Measurements from ENCODE around the gene KIF5C. TPM values are rescaled to one million over a fixed set of nuclear protein-coding genes. Genes with fewer than 3 reads are reported as not detected.
"Not testable (repeated sequence)": the region's sequence is repeated elsewhere in the genome, so short reads cannot be mapped to it uniquely, and the experiment has no call there.

KIF5C gene
- total and polyA plus RNA-seq, 2 experiments from 2014 or later, result 0.11 to 0.19 TPM

DNA sequence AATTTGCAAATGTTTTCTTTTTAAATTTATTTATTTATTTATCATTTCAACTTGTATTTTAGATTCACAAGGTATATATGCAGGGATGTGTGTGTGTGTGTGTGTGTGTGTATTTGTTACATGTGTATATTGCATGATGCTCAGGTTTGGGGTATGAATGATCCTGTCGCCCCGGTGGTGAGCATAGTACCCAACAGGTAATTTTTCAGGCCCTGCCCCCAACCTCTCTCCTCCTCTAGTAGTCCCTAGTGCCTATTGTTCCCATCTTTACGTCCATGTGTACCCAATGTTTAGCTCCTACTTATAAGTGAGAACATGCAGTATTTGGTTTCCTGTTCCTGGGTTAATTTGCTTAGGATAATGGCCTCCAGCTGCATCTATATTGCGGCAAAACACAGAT is 33.0 kb upstream of the KIF5C start:
- Histone ChIP-seq H4K20me1 (ENCODE audit: insufficient read depth) (no peaks in the 10 kb centered on the region), H3K4me3 (no peak overlapping the region), H3K9me3 (ENCODE audit: low read depth) (no peaks in the 10 kb centered on the region), H3K9ac (no peak overlapping the region), H3F3A (ENCODE audit: insufficient read depth) (no peaks in the 10 kb centered on the region), H3K4me2 (ENCODE audit: unreplicated experiment) (no peak overlapping the region), H3K36me3 (ENCODE audit: low read depth) (no peaks in the 10 kb centered on the region), H3K27ac (no peak overlapping the region), H3K9me2 (ENCODE audit: insufficient read depth) (no peaks in the 10 kb centered on the region), H2AFZ (no peak overlapping the region), H3K4me1 (ENCODE audit: insufficient read depth) (no peaks in the 10 kb centered on the region), H3K79me2 (ENCODE audit: insufficient read depth) (no peaks in the 10 kb centered on the region), H3K27me3 (replicated peaks; ENCODE audit: insufficient read depth) (no peaks in the 10 kb centered on the region)
- 26 to 31% methylated on average over 4 of the region's 4 CpGs for WGBS, 2 experiments (ENCODE audit: low coverage in 1 of 2, low lambda C conversion rate in 2 of 2, missing lambda C conversion rate in 2 of 2)
- in situ Hi-C loops (cut with MboI), result no loop called here
- no peak for DNase-seq
- TF ChIP-seq EZH2phosphoT487 (IDR thresholded peaks at IDR 0.05; ENCODE audit: insufficient read depth, low read depth), result no peak
- TF ChIP-seq EZH2 (IDR thresholded peaks at IDR 0.05; ENCODE audit: insufficient read depth, poor library complexity, severe bottlenecking), result no peak

- H3K27me3 ChIP-seq (replicated peaks; ENCODE audit: insufficient read depth), result peaks cover 4% of the 10 kb centered on the region; the same call in 1 of the 2 replicates
- no peak overlapping the region for H3K27ac ChIP-seq
- no peak overlapping the region for H2AFZ ChIP-seq
- H3K4me2 ChIP-seq (ENCODE audit: unreplicated experiment), result no peak overlapping the region
- no peaks in the 10 kb centered on the region for H4K20me1 ChIP-seq (ENCODE audit: insufficient read depth)
- in situ Hi-C loops (cut with MboI), result no loop called here
- 63 to 75% methylated on average over 1 of the region's 1 CpG for WGBS, 2 experiments (ENCODE audit: low coverage in 1 of 2, low lambda C conversion rate in 2 of 2, missing lambda C conversion rate in 2 of 2)
- H3K9ac ChIP-seq, result no peak overlapping the region
- H3K9me2 ChIP-seq (ENCODE audit: insufficient read depth), result no peaks in the 10 kb centered on the region
- H3K4me1 ChIP-seq (ENCODE audit: insufficient read depth), result no peaks in the 10 kb centered on the region
- no peaks in the 10 kb centered on the region for H3K9me3 ChIP-seq (ENCODE audit: low read depth)
- H3K79me2 ChIP-seq (ENCODE audit: insufficient read depth), result no peaks in the 10 kb centered on the region
- H3F3A ChIP-seq (ENCODE audit: insufficient read depth), result no peaks in the 10 kb centered on the region
- H3K4me3 ChIP-seq, result no peak overlapping the region
- DNase-seq, result no peak
- H3K36me3 ChIP-seq (ENCODE audit: low read depth), result no peaks in the 10 kb centered on the region
- TF ChIP-seq EZH2phosphoT487 (IDR thresholded peaks at IDR 0.05; ENCODE audit: insufficient read depth, low read depth) (no peak), EZH2 (IDR thresholded peaks at IDR 0.05; ENCODE audit: insufficient read depth, poor library complexity, severe bottlenecking) (no peak)
These were observed 26.9 kb upstream of the KIF5C start for GRCh38 chr2:148848146-148848545.

DNA sequence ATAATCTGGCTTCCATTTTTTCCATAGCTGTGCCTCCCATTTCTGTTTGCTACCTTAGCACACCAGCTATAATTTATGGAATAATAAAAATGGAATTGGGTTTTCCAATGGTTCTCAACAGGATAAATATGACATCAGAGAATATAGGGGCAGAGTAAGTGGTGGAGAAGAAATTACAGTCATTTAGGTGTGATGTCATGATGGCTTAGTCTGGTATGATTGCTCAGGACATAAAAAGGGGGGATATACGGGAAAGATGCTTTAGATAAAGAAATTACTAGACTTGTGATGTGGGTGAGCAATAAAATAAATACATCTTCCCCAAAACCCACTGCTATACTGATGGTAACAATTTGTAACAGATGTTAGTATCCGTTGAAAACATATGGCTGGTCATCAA is 21.6 kb upstream of the KIF5C start:
- H4K20me1 ChIP-seq (ENCODE audit: insufficient read depth), result no peaks in the 10 kb centered on the region

GRCh38 chr2:148860037-148860436 is 15.0 kb upstream of the KIF5C start:
- Histone ChIP-seq H3K79me2 (ENCODE audit: insufficient read depth) (no peaks in the 10 kb centered on the region), H2AFZ (no peak overlapping the region), H3K27ac (no peak overlapping the region), H3K4me2 (ENCODE audit: unreplicated experiment) (no peak overlapping the region), H3K9me2 (ENCODE audit: insufficient read depth) (no peaks in the 10 kb centered on the region), H4K20me1 (ENCODE audit: insufficient read depth) (no peaks in the 10 kb centered on the region), H3K36me3 (ENCODE audit: low read depth) (no peaks in the 10 kb centered on the region), H3K4me1 (ENCODE audit: insufficient read depth) (no peaks in the 10 kb centered on the region), H3F3A (ENCODE audit: insufficient read depth) (no peaks in the 10 kb centered on the region), H3K4me3 (no peak overlapping the region), H3K27me3 (replicated peaks; ENCODE audit: insufficient read depth) (peaks cover 3% of the 10 kb centered on the region), H3K9ac (no peak overlapping the region), H3K9me3 (ENCODE audit: low read depth) (no peaks in the 10 kb centered on the region)
- no peak for DNase-seq
- TF ChIP-seq EZH2phosphoT487 (IDR thresholded peaks at IDR 0.05; ENCODE audit: insufficient read depth, low read depth), result no peak
- no peak for TF ChIP-seq EZH2 (IDR thresholded peaks at IDR 0.05; ENCODE audit: insufficient read depth, poor library complexity, severe bottlenecking)
- WGBS, 2 experiments (ENCODE audit: low coverage in 1 of 2, low lambda C conversion rate in 2 of 2, missing lambda C conversion rate in 2 of 2), result 0 to 7% methylated on average over 3 of the region's 3 CpGs
- in situ Hi-C loops (cut with MboI), result no loop called here

More for the DNA sequence above, 21.6 kb upstream of the KIF5C start:
- no peak overlapping the region for H3K9ac ChIP-seq
- H3K4me1 ChIP-seq (ENCODE audit: insufficient read depth), result no peaks in the 10 kb centered on the region
- no peak overlapping the region for H3K27ac ChIP-seq
- no peaks in the 10 kb centered on the region for H3F3A ChIP-seq (ENCODE audit: insufficient read depth)
- H3K4me3 ChIP-seq, result no peak overlapping the region
- 0 to 3% methylated on average over 2 of the region's 2 CpGs for WGBS, 2 experiments (ENCODE audit: low coverage in 1 of 2, low lambda C conversion rate in 2 of 2, missing lambda C conversion rate in 2 of 2)
- in situ Hi-C loops (cut with MboI), result no loop called here
- no peaks in the 10 kb centered on the region for H3K79me2 ChIP-seq (ENCODE audit: insufficient read depth)
- no peak for DNase-seq
- no peaks in the 10 kb centered on the region for H3K9me3 ChIP-seq (ENCODE audit: low read depth)
- no peak overlapping the region for H2AFZ ChIP-seq
- no peak for TF ChIP-seq EZH2phosphoT487 (IDR thresholded peaks at IDR 0.05; ENCODE audit: insufficient read depth, low read depth)
- H3K27me3 ChIP-seq (replicated peaks; ENCODE audit: insufficient read depth), result peaks cover 6% of the 10 kb centered on the region; the same call in 1 of the 2 replicates
- H3K36me3 ChIP-seq (ENCODE audit: low read depth), result no peaks in the 10 kb centered on the region
- no peaks in the 10 kb centered on the region for H3K9me2 ChIP-seq (ENCODE audit: insufficient read depth)
- no peak overlapping the region for H3K4me2 ChIP-seq (ENCODE audit: unreplicated experiment)

- Histone ChIP-seq H3K4me2 (ENCODE audit: unreplicated experiment) (no peak overlapping the region), H3K36me3 (ENCODE audit: low read depth) (no peaks in the 10 kb centered on the region), H3K79me2 (ENCODE audit: insufficient read depth) (no peaks in the 10 kb centered on the region), H4K20me1 (ENCODE audit: insufficient read depth) (no peaks in the 10 kb centered on the region), H3K27me3 (replicated peaks; ENCODE audit: insufficient read depth) (no peaks in the 10 kb centered on the region; the same call in none of the 2 replicates), H3K9me2 (ENCODE audit: insufficient read depth) (no peaks in the 10 kb centered on the region), H2AFZ (no peak overlapping the region), H3K9me3 (ENCODE audit: low read depth) (no peaks in the 10 kb centered on the region), H3K9ac (no peak overlapping the region), H3F3A (ENCODE audit: insufficient read depth) (no peaks in the 10 kb centered on the region), H3K27ac (no peak overlapping the region), H3K4me3 (no peak overlapping the region), H3K4me1 (ENCODE audit: insufficient read depth) (no peaks in the 10 kb centered on the region)
- 45 to 48% methylated on average over 5 of the region's 5 CpGs for WGBS, 2 experiments (ENCODE audit: low coverage in 1 of 2, low lambda C conversion rate in 2 of 2, missing lambda C conversion rate in 2 of 2)
- no peak for DNase-seq
- in situ Hi-C loops (cut with MboI), result no loop called here
- TF ChIP-seq EZH2 (IDR thresholded peaks at IDR 0.05; ENCODE audit: insufficient read depth, poor library complexity, severe bottlenecking) (no peak), EZH2phosphoT487 (IDR thresholded peaks at IDR 0.05; ENCODE audit: insufficient read depth, low read depth) (no peak)
These were observed 13.7 kb upstream of the KIF5C start for GRCh38 chr2:148861367-148861766.

DNA sequence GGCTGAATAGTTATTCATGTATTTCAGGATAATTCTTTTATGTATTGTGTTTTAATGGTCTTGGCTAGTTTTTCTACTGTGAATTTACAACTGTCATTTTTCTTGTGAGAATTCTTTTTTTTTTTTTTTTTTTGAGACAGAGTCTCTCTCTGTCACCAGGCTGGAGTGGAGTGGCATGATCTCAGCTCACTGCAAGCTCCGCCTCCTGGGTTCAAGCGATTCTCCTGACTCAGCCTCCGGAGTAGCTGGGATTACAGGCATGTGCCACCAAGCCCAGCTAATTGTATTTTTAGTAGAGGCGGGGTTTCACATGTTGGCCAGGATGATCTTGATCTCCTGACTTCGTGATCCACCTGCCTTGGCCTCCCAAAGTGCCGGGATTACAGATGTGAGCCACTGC is 12.5 kb upstream of the KIF5C start:
- H3K9ac ChIP-seq; H3F3A ChIP-seq (ENCODE audit: insufficient read depth); DNase-seq; H3K9me2 ChIP-seq (ENCODE audit: insufficient read depth); H3K79me2 ChIP-seq (ENCODE audit: insufficient read depth); H3K36me3 ChIP-seq (ENCODE audit: low read depth); H3K4me2 ChIP-seq (ENCODE audit: unreplicated experiment); in situ Hi-C loops (cut with MboI); H3K4me1 ChIP-seq (ENCODE audit: insufficient read depth); H2AFZ ChIP-seq; H3K27me3 ChIP-seq (replicated peaks; ENCODE audit: insufficient read depth); H3K9me3 ChIP-seq (ENCODE audit: low read depth); H4K20me1 ChIP-seq (ENCODE audit: insufficient read depth); H3K4me3 ChIP-seq; H3K27ac ChIP-seq: not testable (repeated sequence)
- 59 to 64% methylated on average over 6 of the region's 6 CpGs for WGBS, 2 experiments (ENCODE audit: low coverage in 1 of 2, low lambda C conversion rate in 2 of 2, missing lambda C conversion rate in 2 of 2)

Data from GM23248 (cell line).